ENCODE data around the gene BMP2K.

GRCh38 chr4:78747475-78747922 is 28.7 kb upstream of the BMP2K start:
- no peak for TF ChIP-seq CTCF (conservative IDR thresholded peaks at IDR 0.05; ENCODE audit: low read length)
- no peak for TF ChIP-seq EZH2phosphoT487 (IDR thresholded peaks at IDR 0.05; ENCODE audit: borderline replicate concordance)

Data from Loucy (cell line).